Stimulated activated CD4-positive, alpha-beta T cell treated with anti-CD3 and anti-CD28 coated beads, Interleukin-15, amount 100 ng/mL, for 1 hour (primary cell): ENCODE data around the gene IL1R1.
A peak's percentile ranks its signal among the peaks of the same experiment; 100 is the strongest.

Experiments used
- DNase-seq, 2 donors: peaks; one replicate each; pipeline ENCODE4 v3.0.0-alpha.2; 2020; ENCODE audit warnings: low read depth in 1 of 2, low spot score in 1 of 2

Gene IL1R1

DNA sequence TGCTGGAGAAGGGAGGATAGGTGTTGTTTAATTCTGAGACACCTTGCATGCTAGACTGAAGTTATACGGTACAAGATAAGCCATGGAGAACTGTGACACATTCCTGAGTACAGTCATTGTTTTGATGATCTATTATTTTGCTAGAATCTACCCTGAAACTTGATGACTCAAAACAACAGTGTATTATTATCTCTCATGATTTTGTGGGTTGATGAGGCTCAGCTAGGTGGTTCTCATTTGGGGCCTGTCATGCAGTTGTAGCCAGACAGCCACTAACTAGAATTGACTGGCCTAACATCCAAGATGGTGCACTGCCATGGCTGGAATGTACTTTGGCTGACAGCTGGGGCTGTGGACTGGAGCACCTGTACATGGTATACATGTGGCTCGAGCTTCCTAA lies 5.4 kb upstream of the IL1R1 start:
- peak in 1 of 2 donors; percentile 24 for DNase-seq

DNA sequence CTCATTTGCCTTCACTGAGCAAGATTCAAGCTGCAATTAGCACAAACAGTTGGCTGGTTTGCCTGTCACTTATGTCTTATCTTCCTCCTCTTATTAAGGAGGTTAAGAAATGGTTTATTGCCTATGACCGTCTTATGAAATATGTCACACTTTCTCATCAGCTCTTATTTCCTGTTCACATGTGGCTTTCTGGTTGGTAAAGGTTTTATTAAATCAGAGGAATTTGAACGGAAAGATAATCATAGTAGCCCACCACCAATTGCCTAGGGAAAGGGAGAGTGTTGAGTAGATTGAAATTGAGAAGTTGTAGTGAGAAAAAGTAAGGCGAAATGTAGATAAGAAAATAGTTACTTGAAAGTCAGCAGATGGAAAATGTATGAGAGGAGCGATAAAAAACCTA lies 4.2 kb upstream of the IL1R1 start:
- DNase-seq: no peak

- no peak for DNase-seq
These were observed 2.7 kb upstream of the IL1R1 start for GRCh38 chr2:102139851-102140250.

- DNase-seq: no peak
These were observed 2.2 kb upstream of the IL1R1 start for GRCh38 chr2:102140377-102140776.

DNA sequence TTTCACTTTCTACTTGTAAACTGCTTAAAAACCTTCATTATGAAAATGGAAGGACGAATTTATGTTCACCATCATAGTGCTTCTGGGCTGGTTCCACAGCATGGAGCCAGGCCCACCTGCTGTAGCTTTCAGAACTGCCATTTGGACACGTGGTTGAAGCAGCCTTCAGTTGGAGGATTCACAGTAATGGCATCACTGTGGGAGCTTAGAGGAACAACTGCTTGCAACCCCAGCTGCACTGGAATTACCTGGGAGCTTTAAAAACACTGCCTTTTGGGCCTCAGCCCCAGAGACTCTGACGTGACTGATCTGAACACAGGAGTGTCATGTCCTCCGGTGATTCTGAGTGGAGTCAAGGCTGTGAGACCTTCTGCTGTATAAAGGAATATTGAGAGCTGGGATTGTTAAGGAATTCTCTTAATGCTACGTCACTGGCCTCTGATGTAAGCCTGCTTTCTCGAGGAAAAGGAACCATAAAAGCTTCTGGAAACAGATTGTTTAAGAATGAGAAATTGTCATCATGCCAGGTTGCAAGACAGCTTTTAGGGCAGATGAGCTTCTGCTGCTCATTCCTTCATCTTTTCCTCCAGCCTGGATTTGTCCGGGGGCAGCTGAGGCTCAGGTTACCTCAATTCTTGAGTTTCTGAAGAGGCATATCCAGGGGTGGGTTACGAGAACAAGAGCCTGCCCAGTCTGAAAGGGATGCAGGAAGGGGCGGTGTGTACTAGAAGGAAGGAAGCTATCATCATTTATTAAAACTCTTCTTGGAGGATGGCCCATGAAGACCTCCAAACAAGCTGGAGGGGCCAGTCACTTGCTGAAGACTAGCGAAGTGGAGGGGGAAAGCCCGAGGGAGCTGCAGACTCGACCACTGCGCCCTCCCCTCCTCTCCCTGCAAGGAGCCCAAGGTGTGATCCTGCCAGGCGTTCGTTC lies 1.3 kb upstream of the IL1R1 start:
- DNase-seq: no peak

GRCh38 chr2:102142829-102143449 lies 393 bp downstream of the IL1R1 start:
- DNase-seq: no peak

DNA sequence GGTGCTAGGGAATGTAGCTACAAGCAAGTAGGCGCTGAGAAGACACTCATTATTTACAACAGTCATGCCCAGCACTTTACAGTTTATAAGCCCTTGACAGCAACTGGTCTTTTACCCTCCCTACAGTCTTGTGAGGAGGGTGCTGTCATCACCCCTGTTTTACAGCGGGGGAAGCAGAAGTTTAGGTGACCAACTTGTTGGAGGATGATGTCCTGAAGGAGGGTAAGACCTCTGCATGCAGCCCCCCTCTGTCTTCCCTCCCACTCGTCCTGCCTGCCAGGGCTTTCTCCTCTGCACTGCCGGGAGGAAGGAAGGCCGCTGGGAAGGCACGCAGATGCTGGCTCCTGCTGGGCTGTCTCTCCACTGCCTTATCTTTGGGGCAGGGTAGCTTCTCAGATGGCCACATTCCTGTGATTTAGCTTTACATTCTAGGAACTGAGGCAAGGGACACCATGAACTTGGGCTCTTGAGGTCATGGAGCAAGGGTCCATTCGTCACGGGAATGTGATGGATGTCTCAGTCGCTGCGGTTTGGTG lies 972 bp downstream of the IL1R1 start:
- DNase-seq: no peak

GRCh38 chr2:102144128-102144527 lies 1.6 kb downstream of the IL1R1 start:
- DNase-seq: no peak

DNA sequence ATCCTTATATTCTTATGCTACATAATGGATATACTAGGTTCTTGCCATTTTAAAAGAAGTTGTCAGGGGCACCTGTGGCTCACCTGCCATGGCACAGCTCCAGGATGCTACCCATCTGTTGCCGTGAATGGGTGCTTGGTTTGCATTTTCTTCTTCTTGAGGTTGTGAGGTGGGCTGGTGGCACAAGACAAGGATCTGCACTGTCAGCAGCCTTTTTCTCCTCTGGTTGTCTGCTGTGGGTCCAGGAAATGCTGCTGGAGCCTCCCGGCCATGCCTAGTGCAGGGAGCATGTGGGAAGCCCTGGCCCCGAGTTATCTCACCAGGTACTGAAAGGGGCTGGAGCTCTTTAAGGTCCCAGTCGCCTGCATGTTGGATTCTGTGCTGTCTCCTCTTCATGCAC lies 2.6 kb downstream of the IL1R1 start:
- no peak for DNase-seq

GRCh38 chr2:102145934-102146333 lies 3.4 kb downstream of the IL1R1 start:
- no peak for DNase-seq

DNA sequence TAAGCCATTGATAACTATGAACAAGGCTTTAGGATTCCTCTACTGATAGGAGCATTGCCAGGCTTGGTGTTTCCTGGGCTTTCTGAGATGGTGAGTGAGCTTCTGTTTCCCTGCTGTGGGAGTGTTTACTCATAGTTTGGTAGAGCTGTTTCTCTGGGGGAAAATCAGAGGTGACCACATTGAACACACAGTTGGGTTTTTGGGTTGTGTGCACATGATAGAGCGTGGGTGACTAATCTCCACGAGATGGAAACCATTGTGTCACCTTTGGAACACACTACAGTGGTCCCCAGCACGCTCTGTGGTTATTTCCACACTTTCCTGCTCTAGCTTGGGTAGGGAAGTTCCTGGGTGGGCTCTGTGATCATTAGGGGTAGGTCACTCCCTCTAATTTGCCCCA lies 5.4 kb downstream of the IL1R1 start:
- DNase-seq: no peak

DNA sequence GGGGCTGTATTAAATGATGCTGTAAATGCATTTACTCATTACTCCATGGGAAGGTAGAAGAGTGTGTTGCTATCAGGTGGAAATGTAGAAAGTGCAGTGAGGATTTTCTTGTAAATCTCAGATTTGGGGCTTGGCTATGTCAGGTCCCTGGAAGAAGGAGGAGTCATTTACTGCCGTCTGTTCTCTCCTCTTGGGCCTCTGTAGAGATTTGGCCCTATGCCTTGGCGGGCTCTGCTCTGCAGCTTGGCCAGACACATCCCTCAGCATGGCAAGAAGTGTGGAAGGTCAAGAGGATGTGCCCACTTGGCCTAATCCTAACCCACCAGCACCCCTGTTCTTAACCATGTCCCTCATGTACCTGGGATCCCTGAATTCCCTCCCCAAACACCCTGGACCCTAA lies 6.7 kb downstream of the IL1R1 start:
- no peak for DNase-seq

GRCh38 chr2:102149644-102150455 lies 7.3 kb downstream of the IL1R1 start:
- DNase-seq: no peak

GRCh38 chr2:102154364-102154763 lies 11.8 kb downstream of the IL1R1 start:
- no peak for DNase-seq

DNA sequence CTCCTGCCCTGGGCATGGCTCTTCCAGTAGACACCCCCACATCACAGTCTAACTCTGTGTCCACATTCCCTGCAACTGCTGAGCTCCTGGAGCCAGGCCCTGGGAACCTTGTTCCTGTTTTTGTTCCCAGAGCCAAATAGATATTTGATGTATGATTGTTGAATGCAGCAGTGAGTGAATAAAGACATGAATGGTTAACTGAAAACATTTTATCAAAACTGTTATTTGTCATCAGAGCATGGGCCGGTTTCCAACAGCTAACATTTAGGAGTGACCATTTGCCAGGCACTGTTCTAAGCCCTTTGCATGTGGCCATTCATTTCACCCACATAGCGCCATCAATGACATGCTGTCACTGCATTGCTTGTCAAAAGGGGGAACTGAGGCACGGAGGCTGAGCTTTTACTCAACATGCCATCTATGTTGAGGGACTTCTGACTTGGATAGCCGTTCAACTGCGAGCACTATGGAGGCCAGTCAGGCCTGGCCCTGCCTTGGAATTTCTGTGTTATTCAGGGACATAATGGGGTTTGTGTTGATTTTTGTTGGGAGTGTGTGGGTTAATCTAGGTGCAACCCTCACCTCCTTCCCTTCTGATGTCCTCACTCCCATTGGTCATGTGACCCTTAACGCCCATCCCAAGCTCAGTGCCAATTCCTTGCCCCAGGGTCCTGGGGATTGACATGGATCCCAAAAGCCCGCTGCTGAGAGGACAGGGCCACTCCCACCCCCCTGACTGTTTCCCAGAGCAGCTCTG lies 12.6 kb downstream of the IL1R1 start:
- DNase-seq: no peak

GRCh38 chr2:102155703-102156515 lies 13.4 kb downstream of the IL1R1 start:
- DNase-seq: no peak

- no peak for DNase-seq
These were observed 15.6 kb downstream of the IL1R1 start for GRCh38 chr2:102158011-102158755.

- no peak for DNase-seq
These were observed 16.7 kb downstream of the IL1R1 start for GRCh38 chr2:102159295-102159694.

DNA sequence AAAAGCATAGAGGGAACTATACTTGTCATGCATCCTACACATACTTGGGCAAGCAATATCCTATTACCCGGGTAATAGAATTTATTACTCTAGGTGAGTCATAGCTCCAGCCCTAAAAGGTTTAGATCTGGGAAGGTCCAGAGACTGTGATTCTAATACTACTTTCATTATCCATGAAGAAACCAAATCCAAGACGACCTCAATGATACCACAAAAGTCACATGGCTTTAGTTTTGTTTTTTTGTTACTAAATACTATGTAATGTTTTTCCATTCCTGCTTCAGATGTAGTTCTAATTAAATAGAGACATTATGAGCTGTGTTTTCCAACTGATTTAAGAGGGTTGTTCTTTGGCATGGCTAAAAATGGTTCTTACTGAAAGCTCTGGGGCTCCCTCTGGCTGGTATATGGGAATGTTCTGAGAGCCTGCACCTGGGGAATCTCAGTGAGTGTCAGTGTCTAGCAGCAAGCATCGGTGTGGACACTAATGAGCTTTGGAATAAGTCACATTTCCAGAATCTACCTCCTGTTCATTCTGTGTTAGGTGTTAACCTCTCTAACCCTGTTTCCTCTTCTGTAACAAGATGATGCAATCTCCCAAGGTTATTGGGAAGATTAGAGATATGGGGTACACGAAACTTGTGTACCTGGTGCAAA lies 23.8 kb downstream of the IL1R1 start:
- DNase-seq: no peak
